Spleen (tissue), 11 donors: ENCODE results near the gene HPS3. TPM values are rescaled to one million over a fixed set of nuclear protein-coding genes. Genes with fewer than 3 reads are reported as not detected.

Experiments used
- DNase-seq: peaks from one replicate; pipeline ENCODE4 v3.0.0-alpha.2; 2020
- H3K27ac ChIP-seq, 8 donors: fragments of 200-600 bp; sonication (generic) in 7 of 8; 1 replicate in 4 of 8; 2 replicates in 4 of 8; pipeline versions ENCODE4 v1.5.0 to v1.8.0; 2016 to 2021; ENCODE audit warnings: inconsistent platforms in 4 of 8, mild to moderate bottlenecking in 4 of 8, moderate library complexity in 1 of 8
- H3K27me3 ChIP-seq, 7 donors: fragments of 200-600 bp; sonication (generic) in 6 of 7; replicated peaks in 1 of 7; 1 replicate in 4 of 7; 2 replicates in 3 of 7; pipeline versions ENCODE4 v1.5.0 to v1.8.0; 2016 to 2021; ENCODE audit warnings: inconsistent platforms in 3 of 7, mild to moderate bottlenecking in 1 of 7
- H3K36me3 ChIP-seq, 6 donors: fragments of 200-600 bp; sonication (generic) in 5 of 6; 1 replicate in 4 of 6; 2 replicates in 2 of 6; pipeline versions ENCODE4 v1.5.0 to v1.8.0; 2016 to 2021; ENCODE audit warnings: inconsistent platforms in 2 of 6
- H3K4me1 ChIP-seq, 6 donors: fragments of 200-600 bp; sonication (generic) in 5 of 6; 1 replicate in 3 of 6; 2 replicates in 3 of 6; pipeline versions ENCODE4 v1.5.0 to v1.8.0; 2016 to 2021; ENCODE audit warnings: inconsistent platforms in 3 of 6
- H3K4me3 ChIP-seq, 8 donors: fragments of 200-600 bp; sonication (generic) in 7 of 8; 1 replicate in 4 of 8; 2 replicates in 4 of 8; pipeline versions ENCODE4 v1.5.0 to v1.8.0; 2016 to 2021; ENCODE audit warnings: inconsistent platforms in 4 of 8, mild to moderate bottlenecking in 4 of 8, moderate library complexity in 2 of 8
- H3K9me3 ChIP-seq, 8 donors: fragments of 200-600 bp; sonication (generic) in 7 of 8; 1 replicate in 4 of 8; 2 replicates in 4 of 8; pipeline versions ENCODE4 v1.5.0 to v1.8.0; 2016 to 2021; ENCODE audit warnings: inconsistent platforms in 4 of 8
- POLR2A ChIP-seq, 3 donors: fragments of 450-650 bp; IDR thresholded peaks; one replicate each; pipeline ENCODE4 v1.5.1; 2017; ENCODE audit warnings: antibody characterized with exemption in 3 of 3, mild to moderate bottlenecking in 1 of 3
- POLR2AphosphoS5 ChIP-seq, 3 donors: sonication (generic); formaldehyde crosslinking; IDR thresholded peaks; one replicate each; pipeline ENCODE4 v1.5.1; 2017; ENCODE audit warnings: antibody characterized with exemption in 3 of 3
- WGBS, 5 donors: extraction: QIAGEN DNeasy Blood & Tissue Kit in 3 of 5; methylation state at CpG; one replicate each; pipeline versions ENCODE4 v1.1.5 to v1.1.7; 2013 to 2018; 5-methylcytosine and 5-hydroxymethylcytosine counted together
- intact Hi-C: fragments of 100-400 bp; cut with DNase I; formaldehyde crosslinking; loops from one replicate; pipeline ENCODE4 v1.15.0; 2023; ENCODE audit warnings: low total_unique reads
- polyA plus RNA-seq, 3 donors: library from polyadenylated mRNA; stranded (reverse); fragments of 200-250 nt; gene quantifications; one replicate each; pipeline ENCODE4 v1.2.1, GENCODE V29; 2013
- total RNA-seq, 7 donors: library from RNA; depleted of rRNA in 3 of 7; stranded (reverse); fragments of >200 nt in 3 of 7; fragmentation: NEBNext Ultra II Directional in 4 of 7; extraction: Animal tissue kit (Norgen Biotek cat#: 25700) in 4 of 7; gene quantifications; one replicate each; pipeline versions ENCODE4 v1.1.0 to v1.2.1, GENCODE V29; 2016 to 2021
- TF ChIP-seq, protein P1 (sequence below), 11 experiments: fragments of 200-600 bp in 7 of 11; fragments of 450-650 bp in 4 of 11; sonication (generic) in 4 of 11; IDR thresholded peaks in 8 of 11; conservative IDR thresholded peaks in 3 of 11; 1 replicate in 7 of 11; 2 replicates in 4 of 11; pipeline versions ENCODE4 v1.4.0 to v1.8.0; 2016 to 2021; ENCODE audit warnings: antibody characterized with exemption in 11 of 11, inconsistent platforms in 4 of 11, mild to moderate bottlenecking in 1 of 11
- donor health status: healthy with polysubstance abuse.
- donor health status: DM: no; HTN: no; CAD: no; lungs with moderate emphysema.
- donor health status: DM: no; HTN: no; CAD: no.
- donor health status: Bipolar disorder and iron deficiency.
- donor health status: healthy.
- donor health status: DM: no; HTN: no; CAD: no.
- donor health status: DM: yes; HTN: yes; CAD: no.

HPS3 gene
- total and polyA plus RNA-seq, 10 donors = 16.2 to 59.7 (median 40.6) TPM

DNA sequence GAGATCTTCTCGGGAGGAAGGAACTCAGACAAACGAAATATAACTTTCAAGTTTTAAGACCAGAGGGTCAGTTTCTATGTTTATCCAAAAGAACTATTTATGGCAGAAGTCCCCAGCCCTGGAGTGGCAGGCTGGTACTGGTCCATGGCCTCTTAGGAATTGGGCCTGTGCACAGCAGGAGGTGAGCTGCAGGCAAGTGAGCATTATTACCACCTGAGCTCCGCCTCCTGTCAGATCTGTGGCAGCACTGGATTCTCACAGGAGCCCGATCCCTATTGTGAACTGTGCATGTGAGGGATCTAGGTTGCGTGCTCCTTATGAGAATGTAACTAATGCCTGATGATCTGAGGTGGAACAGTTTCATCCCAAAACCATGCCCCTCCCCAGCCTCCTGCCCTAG, 14.3 kb upstream of the HPS3 start:
- DNase-seq = no peak
- Histone ChIP-seq H3K36me3 (no peaks in the 10 kb centered on the region), H3K9me3 (no peaks in the 10 kb centered on the region), H3K27me3 (no peaks in the 10 kb centered on the region), H3K4me3 (no peak overlapping the region), H3K27ac (no peak overlapping the region), H3K4me1 (peaks cover 0 to 2% (median 0%) of the 10 kb centered on the region in 6 donors)
- intact Hi-C loops = loop anchor here (10.0 kb wide), 1 partner anchor 160 kb away; no protein-coding TSS in a partner anchor
- TF ChIP-seq POLR2A (IDR thresholded peaks at IDR 0.05) (no peak), POLR2AphosphoS5 (IDR thresholded peaks at IDR 0.05) (no peak)
- TF ChIP-seq, protein P1, sequence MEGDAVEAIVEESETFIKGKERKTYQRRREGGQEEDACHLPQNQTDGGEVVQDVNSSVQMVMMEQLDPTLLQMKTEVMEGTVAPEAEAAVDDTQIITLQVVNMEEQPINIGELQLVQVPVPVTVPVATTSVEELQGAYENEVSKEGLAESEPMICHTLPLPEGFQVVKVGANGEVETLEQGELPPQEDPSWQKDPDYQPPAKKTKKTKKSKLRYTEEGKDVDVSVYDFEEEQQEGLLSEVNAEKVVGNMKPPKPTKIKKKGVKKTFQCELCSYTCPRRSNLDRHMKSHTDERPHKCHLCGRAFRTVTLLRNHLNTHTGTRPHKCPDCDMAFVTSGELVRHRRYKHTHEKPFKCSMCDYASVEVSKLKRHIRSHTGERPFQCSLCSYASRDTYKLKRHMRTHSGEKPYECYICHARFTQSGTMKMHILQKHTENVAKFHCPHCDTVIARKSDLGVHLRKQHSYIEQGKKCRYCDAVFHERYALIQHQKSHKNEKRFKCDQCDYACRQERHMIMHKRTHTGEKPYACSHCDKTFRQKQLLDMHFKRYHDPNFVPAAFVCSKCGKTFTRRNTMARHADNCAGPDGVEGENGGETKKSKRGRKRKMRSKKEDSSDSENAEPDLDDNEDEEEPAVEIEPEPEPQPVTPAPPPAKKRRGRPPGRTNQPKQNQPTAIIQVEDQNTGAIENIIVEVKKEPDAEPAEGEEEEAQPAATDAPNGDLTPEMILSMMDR (IDR thresholded peaks at IDR 0.05 in 8 of 11, conservative IDR thresholded peaks at IDR 0.05 in 3 of 11) = no peak
- 77 to 91% (median 81%) methylated on average over 5 of the region's 5 CpGs for WGBS, 5 donors

DNA sequence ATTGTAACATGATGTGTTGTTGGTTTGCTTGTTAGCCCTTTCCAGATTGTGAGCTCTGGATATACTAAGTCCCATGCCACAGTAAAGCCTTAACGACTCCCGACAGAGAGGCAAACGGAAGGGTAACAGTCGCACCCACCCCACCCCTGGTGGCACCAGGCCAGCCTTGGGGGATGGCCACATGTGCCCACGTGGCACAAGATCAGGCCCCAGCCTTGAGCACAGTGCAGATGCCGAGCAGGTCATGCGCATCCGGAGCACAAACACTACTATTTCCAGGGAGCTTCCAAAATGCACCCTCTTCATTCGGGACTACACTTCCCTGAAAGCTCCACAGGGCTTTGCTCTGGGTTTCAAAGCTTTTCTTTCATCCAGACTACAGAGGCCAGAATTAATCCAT, 10.7 kb upstream of the HPS3 start:
- Histone ChIP-seq H3K36me3 (no peaks in the 10 kb centered on the region), H3K27ac (no peak overlapping the region), H3K9me3 (no peaks in the 10 kb centered on the region), H3K27me3 (no peaks in the 10 kb centered on the region), H3K4me3 (no peak overlapping the region), H3K4me1 (peaks cover 0 to 8% (median 1%) of the 10 kb centered on the region in 6 donors)
- WGBS, 5 donors = 82 to 95% (median 90%) methylated on average over 9 of the region's 9 CpGs
- TF ChIP-seq POLR2A (IDR thresholded peaks at IDR 0.05) (no peak), POLR2AphosphoS5 (IDR thresholded peaks at IDR 0.05) (no peak)
- TF ChIP-seq, protein P1 (IDR thresholded peaks at IDR 0.05 in 8 of 11, conservative IDR thresholded peaks at IDR 0.05 in 3 of 11) = no peak
- DNase-seq = no peak
- intact Hi-C loops = loop anchor here (10.0 kb wide), 1 partner anchor 164 kb away; no protein-coding TSS in a partner anchor

DNA sequence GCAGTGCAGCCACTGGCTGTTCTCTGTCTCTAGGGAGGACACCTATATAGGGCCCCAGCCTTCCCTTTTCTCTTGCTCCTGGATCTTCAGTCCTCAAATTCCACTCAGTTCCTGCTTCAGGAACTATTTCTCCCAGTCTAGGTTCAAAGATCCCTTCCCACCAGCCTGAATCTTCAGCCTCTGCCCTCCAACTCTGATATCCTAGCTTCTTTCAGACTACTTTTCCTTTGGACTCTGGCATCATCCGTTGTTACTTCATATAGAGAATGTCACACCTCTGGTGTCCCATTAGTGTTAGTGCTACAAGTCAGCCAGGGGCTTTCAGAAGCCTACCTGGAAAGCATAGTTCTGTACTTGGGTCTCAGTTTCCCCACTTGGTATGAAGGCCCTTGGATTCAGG, 10.0 kb upstream of the HPS3 start:
- no peak for DNase-seq
- Histone ChIP-seq H3K27ac (no peak overlapping the region), H3K36me3 (no peaks in the 10 kb centered on the region), H3K27me3 (no peaks in the 10 kb centered on the region), H3K9me3 (no peaks in the 10 kb centered on the region), H3K4me3 (no peak overlapping the region), H3K4me1 (peaks cover 0 to 8% (median 1%) of the 10 kb centered on the region in 6 donors)
- intact Hi-C loops = loop anchor here (10.0 kb wide), 1 partner anchor 165 kb away; no protein-coding TSS in a partner anchor
- 92 to 100% (median 96%) methylated on average over 1 of the region's 1 CpG for WGBS, 5 donors
- TF ChIP-seq, protein P1 (IDR thresholded peaks at IDR 0.05 in 8 of 11, conservative IDR thresholded peaks at IDR 0.05 in 3 of 11) = no peak
- TF ChIP-seq POLR2AphosphoS5 (IDR thresholded peaks at IDR 0.05) (no peak), POLR2A (IDR thresholded peaks at IDR 0.05) (no peak)

DNA sequence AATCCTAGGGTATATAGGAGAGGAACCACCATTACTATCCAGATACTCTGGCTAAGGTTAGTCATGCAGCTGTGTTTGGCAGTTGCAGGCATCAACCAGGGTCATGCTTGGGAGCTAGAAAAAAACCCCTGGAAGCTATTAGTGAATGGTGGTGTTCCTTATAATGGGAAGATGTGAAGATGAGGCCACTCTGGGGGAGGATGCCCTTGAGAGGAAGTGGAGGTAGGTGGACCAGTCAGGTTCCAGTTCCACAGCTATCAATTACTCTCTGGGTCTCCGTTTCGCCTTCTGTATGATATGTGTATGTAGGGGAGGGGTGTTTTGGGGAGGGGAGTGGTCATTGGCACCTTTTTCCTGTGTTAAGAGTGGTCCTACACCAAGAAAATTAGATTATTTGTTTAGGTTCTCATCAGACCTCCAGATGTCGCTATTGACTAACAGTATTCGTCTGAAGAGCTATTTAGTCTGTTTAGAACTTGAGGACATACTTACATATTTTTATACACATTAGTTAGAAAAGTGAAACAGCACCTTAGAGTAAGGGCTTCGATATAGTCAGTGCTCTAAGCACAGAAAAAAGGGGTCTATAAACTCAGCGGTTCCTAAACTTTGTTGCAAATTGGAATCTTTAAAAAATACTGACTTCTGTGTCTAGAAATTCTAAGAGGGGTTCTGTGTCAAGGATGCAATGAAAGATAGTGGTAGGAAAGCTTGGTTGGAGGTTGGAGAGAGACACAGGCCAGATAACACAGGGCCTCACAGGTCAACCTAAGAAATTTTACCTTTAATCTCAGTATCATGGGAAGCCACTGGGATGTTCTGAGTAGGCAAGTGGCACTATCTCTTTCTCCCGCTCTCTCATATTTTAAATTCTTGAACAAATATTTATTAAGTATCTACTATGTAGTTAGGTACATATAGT, 9.1 kb upstream of the HPS3 start:
- no peak overlapping the region for H3K27ac ChIP-seq
- no peak for DNase-seq
- H3K4me1 ChIP-seq = peaks cover 0 to 8% (median 1%) of the 10 kb centered on the region in 6 donors
- 17 to 22% (median 19%) methylated on average over 7 of the region's 7 CpGs for WGBS, 5 donors
- intact Hi-C loops = loop anchor here (2.0 kb wide), 1 partner anchor 152 kb away; no protein-coding TSS in a partner anchor
- no peaks in the 10 kb centered on the region for H3K36me3 ChIP-seq
- no peak overlapping the region for H3K4me3 ChIP-seq
- H3K9me3 ChIP-seq = no peaks in the 10 kb centered on the region
- TF ChIP-seq, protein P1 (IDR thresholded peaks at IDR 0.05 in 8 of 11, conservative IDR thresholded peaks at IDR 0.05 in 3 of 11) = peak; percentile 27 to 72 (median 55)
- no peak for TF ChIP-seq POLR2AphosphoS5 (IDR thresholded peaks at IDR 0.05)
- no peak for TF ChIP-seq POLR2A (IDR thresholded peaks at IDR 0.05)
- no peaks in the 10 kb centered on the region for H3K27me3 ChIP-seq
